OCI-LY3 (cell line): ENCODE measurements around the gene SLC25A29.

Source experiments
- H2AFZ ChIP-seq: fragments of 200-600, 300-600 bp; shearing (Covaris generic); 2 replicates; pipeline ENCODE4 v1.6.0; 2014; ENCODE audit warnings: antibody characterized with exemption, low read depth, low read length
- H3K27ac ChIP-seq: fragments of 200-600, 300-600 bp; sonication (generic); 2 replicates; pipeline ENCODE4 v1.5.1; 2014; ENCODE audit warnings: mild to moderate bottlenecking, low read length, moderate library complexity, mixed read lengths
- H3K27me3 ChIP-seq: fragments of 200-600, 300-600 bp; sonication (generic); 2 replicates; pipeline ENCODE4 v1.6.1; 2014; ENCODE audit warnings: low read depth, low read length, mixed read lengths
- H3K36me3 ChIP-seq: fragments of 200-600, 300-600 bp; sonication (generic); replicated peaks from 2 replicates; pipeline ENCODE3; 2014; ENCODE audit warnings: low read depth, low read length, mixed read lengths
- H3K4me1 ChIP-seq: fragments of 300-600, 200-600 bp; sonication (generic); 2 replicates; pipeline ENCODE4 v1.6.1; 2014; ENCODE audit warnings: low read length, mixed read lengths
- H3K4me2 ChIP-seq: fragments of 200-600, 300-600 bp; sonication (generic); 2 replicates; pipeline ENCODE4 v1.6.1; 2014; ENCODE audit warnings: low read length, mixed read lengths
- H3K4me3 ChIP-seq: fragments of 300-600, 200-600 bp; sonication (generic); 2 replicates; pipeline ENCODE4 v1.5.1; 2014; ENCODE audit warnings: antibody characterized with exemption, mild to moderate bottlenecking, low read length, moderate library complexity
- H3K79me2 ChIP-seq: fragments of 300-600, 200-600 bp; shearing (Covaris generic); 2 replicates; pipeline ENCODE4 v1.6.1; 2014; ENCODE audit warnings: mild to moderate bottlenecking, low read length, mixed read lengths
- H3K9ac ChIP-seq: fragments of 300-600, 200-600 bp; shearing (Covaris generic); 2 replicates; pipeline ENCODE4 v1.6.0; 2014; ENCODE audit warnings: mild to moderate bottlenecking, low read length, moderate library complexity
- H3K9me3 ChIP-seq: fragments of 200-600, 300-600 bp; shearing (Covaris generic); 2 replicates; pipeline ENCODE4 v1.6.1; 2014; ENCODE audit warnings: low read length, mixed read lengths; ENCODE audit not compliant: insufficient read depth
- H4K20me1 ChIP-seq: fragments of 200-600, 300-600 bp; sonication (generic); 2 replicates; pipeline ENCODE4 v1.6.1; 2016; ENCODE audit warnings: low read length, mixed read lengths; ENCODE audit not compliant: insufficient read depth
- EZH2phosphoT487 ChIP-seq: fragments of 200-600 bp; shearing (Covaris generic); IDR thresholded peaks from 2 replicates; pipeline ENCODE4 v1.6.1; 2018; ENCODE audit warnings: antibody characterized with exemption, mixed run types, low read depth
- TF ChIP-seq, protein P1 (sequence below): fragments of 200-600, 300-600 bp; sonication (generic); IDR thresholded peaks from 2 replicates; pipeline ENCODE4 v1.5.1; 2014; ENCODE audit warnings: antibody characterized with exemption, low read length, low read depth

Gene SLC25A29

DNA sequence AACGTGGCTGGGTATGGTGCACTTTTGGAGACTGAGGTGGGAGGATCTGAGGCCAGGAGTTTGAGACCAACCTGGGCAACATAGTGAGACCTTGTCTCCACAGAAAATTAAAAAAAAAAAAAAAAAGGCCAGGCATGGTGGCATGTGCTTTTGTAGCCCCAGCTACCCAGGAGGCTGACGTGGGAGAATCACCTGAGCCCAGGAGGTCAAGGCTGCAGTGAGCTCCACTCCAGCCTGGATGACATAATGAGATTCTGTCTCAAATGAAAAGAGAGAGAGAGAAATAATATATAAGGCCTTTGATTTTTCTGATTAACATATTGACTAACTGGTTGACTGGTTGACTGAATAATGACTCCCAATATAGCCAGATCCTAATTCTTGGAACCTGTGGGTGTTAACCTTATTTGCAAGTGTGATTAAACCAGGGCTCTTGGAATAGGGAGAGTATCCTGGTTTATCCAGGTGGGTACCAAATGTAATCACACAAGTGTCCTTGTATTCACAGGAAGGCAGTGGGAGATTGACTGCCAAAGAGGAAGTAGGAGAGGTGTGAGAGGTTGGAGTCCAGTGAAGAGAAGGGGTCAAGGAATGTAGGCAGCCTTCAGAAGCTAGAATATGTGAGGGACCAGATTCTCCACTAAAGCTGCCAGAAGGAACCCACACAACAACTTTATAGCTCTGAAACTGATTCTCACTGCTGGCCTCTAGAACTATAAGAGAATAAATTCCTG lies 55.3 kb downstream of the SLC25A29 start:
- Histone ChIP-seq H3K79me2 (peaks cover 98% of the 10 kb centered on the region), H3K9ac (no peak overlapping the region), H3K36me3 (peaks cover 10% of the 10 kb centered on the region), H3K9me3 (no peaks in the 10 kb centered on the region), H3K27ac (no peak overlapping the region), H3K4me2 (no peak overlapping the region), H3K27me3 (no peaks in the 10 kb centered on the region), H3K4me3 (no peak overlapping the region), H4K20me1 (peaks cover 82% of the 10 kb centered on the region), H2AFZ (no peak overlapping the region), H3K4me1 (peaks cover 29% of the 10 kb centered on the region)
- TF ChIP-seq, protein P1, sequence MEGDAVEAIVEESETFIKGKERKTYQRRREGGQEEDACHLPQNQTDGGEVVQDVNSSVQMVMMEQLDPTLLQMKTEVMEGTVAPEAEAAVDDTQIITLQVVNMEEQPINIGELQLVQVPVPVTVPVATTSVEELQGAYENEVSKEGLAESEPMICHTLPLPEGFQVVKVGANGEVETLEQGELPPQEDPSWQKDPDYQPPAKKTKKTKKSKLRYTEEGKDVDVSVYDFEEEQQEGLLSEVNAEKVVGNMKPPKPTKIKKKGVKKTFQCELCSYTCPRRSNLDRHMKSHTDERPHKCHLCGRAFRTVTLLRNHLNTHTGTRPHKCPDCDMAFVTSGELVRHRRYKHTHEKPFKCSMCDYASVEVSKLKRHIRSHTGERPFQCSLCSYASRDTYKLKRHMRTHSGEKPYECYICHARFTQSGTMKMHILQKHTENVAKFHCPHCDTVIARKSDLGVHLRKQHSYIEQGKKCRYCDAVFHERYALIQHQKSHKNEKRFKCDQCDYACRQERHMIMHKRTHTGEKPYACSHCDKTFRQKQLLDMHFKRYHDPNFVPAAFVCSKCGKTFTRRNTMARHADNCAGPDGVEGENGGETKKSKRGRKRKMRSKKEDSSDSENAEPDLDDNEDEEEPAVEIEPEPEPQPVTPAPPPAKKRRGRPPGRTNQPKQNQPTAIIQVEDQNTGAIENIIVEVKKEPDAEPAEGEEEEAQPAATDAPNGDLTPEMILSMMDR, result no peak
- no peak for TF ChIP-seq EZH2phosphoT487

DNA sequence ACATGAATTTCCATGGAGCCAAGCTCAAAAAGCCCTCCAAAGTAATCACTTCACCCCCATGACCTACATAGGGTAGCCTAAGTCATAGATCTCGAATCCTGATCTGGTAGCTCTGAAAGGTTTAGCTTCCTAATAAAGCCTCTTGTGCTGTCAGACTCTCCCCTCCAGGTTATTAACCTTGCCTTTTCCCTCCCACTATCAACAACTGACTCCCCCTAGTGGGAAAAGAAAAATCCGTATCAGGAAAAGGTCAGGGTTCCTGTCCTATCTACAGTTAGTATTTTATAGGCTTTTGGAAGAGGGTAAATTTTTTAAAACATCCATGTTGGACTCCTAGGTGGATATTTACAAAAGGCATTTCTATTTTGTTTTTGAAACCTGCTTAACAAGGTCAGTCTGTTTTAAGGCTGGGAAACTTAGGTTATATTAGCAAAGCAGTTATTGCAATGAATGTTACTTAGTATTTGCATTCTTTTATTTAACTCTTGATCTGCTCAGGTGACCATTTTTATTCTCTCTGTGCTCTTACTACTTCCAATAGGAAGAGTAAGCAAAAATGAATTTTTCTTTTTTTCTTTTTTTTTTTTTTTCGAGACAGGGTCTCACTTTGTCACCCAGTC lies 59.3 kb downstream of the SLC25A29 start:
- peaks cover 22% of the 10 kb centered on the region for H3K36me3 ChIP-seq
- H3K4me2 ChIP-seq, result peak overlapping the region; percentile 72
- no peaks in the 10 kb centered on the region for H3K27me3 ChIP-seq
- H3K9ac ChIP-seq, result no peak overlapping the region
- TF ChIP-seq, protein P1, result peak; percentile 70
- TF ChIP-seq EZH2phosphoT487, result no peak
- H3K9me3 ChIP-seq, result no peaks in the 10 kb centered on the region
- peaks cover 52% of the 10 kb centered on the region for H3K4me1 ChIP-seq
- H3K27ac ChIP-seq, result peak overlapping the region; percentile 47
- peaks cover 99% of the 10 kb centered on the region for H3K79me2 ChIP-seq
- peaks cover 77% of the 10 kb centered on the region for H4K20me1 ChIP-seq
- H3K4me3 ChIP-seq, result no peak overlapping the region
- no peak overlapping the region for H2AFZ ChIP-seq

GRCh38 chr14:100243020-100243419 lies 63.2 kb downstream of the SLC25A29 start:
- peaks cover 61% of the 10 kb centered on the region for H4K20me1 ChIP-seq

DNA sequence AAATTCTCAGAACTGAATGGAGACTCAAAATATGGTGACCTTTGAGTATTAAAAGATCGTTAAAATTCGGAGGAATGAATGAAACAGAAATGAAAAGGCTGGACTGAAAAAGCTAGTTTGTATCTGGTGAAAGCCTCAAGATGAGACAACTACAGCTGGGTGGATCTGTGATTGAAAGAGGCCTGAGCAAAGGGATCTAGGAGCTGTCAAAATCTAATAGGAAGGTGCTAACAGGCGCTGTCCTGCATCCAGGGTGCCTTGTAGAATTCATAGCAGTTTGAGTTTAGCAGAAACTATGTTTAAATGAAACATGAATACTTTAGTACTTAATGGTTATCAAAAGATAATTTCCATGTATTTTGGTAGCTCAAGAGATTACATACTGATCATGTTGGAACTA lies 65.0 kb downstream of the SLC25A29 start:
- Histone ChIP-seq H3K27me3 (no peaks in the 10 kb centered on the region), H3K9me3 (no peaks in the 10 kb centered on the region), H3K4me3 (peak overlapping the region; percentile 93), H4K20me1 (peaks cover 60% of the 10 kb centered on the region), H3K4me2 (peak overlapping the region; percentile 80), H3K4me1 (peaks cover 58% of the 10 kb centered on the region), H3K36me3 (peaks cover 29% of the 10 kb centered on the region), H2AFZ (no peak overlapping the region), H3K9ac (peak overlapping the region; percentile 71), H3K79me2 (peaks cover 93% of the 10 kb centered on the region), H3K27ac (peak overlapping the region; percentile 59)
- TF ChIP-seq, protein P1, result no peak
- no peak for TF ChIP-seq EZH2phosphoT487

More at GRCh38 chr14:100243020-100243419, 63.2 kb downstream of the SLC25A29 start:
- peak overlapping the region; percentile 35 for H3K4me2 ChIP-seq
- no peak overlapping the region for H2AFZ ChIP-seq
- H3K27ac ChIP-seq, result no peak overlapping the region
- peaks cover 92% of the 10 kb centered on the region for H3K79me2 ChIP-seq
- TF ChIP-seq, protein P1, result no peak
- TF ChIP-seq EZH2phosphoT487, result no peak
- peaks cover 61% of the 10 kb centered on the region for H3K4me1 ChIP-seq
- no peaks in the 10 kb centered on the region for H3K9me3 ChIP-seq
- H3K9ac ChIP-seq, result no peak overlapping the region
- H3K36me3 ChIP-seq, result peaks cover 32% of the 10 kb centered on the region
- H3K27me3 ChIP-seq, result no peaks in the 10 kb centered on the region
- H3K4me3 ChIP-seq, result 0 out of 2 replicates have a peak overlapping the region, but pooled peaks have one; percentile 4
